GM21390 (cell line): ENCODE measurements around the gene IL27RA.

Experiments used
- ATAC-seq: cut with Tn5 transposase; IDR thresholded peaks from one replicate; pipeline ENCODE4 v1.9.1; 2021; ENCODE audit not compliant: unreplicated experiment

The IL27RA gene

GRCh38 chr19:14056741-14057356 is 25.3 kb downstream of the IL27RA start:
- ATAC-seq, result no peak

- no peak for ATAC-seq
Observed at GRCh38 chr19:14058182-14059092, 26.9 kb downstream of the IL27RA start.

DNA sequence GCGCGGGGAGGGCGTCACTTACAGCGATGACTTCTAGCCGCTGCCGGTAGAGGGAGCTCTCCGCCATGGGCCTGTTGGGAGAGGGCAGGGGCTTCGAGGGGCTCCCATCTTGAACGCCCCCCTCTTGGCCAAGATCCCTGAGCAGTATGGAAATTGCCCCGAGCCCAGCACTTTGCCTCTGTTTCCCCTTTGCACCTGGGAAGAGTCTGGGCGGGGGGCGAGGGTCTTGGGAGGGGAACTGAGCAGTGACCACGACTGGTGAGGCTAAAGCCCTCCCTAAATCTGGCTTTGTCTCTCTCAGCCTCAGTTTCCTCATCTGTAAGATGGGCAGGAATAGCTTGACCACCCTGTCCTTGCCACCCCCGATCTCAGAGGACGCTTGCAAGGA is 27.5 kb downstream of the IL27RA start:
- no peak for ATAC-seq

DNA sequence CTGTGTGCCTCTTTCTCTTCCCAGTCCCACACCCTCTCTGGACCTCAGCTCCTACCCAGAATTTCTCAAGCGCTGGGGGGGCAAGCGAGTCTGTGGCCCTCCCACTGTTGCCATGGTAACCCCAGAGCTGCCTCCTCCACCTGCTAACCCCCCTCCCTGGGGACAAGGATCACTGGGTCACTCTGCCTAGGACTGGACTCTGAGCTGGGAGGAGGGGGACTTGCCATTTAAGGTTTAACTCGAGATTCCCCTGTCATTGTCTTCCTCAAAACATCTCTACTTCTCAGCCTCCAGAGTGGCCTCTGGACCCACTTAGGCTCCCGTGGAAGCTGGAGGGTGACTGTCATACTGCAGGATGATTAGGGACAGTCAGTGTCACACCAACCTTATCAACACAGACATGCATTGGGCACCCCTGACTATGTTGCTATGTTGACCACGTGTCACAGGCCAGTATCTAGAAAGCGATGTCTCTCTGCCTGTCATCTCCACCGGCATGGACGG is 28.1 kb downstream of the IL27RA start:
- ATAC-seq, result no peak

DNA sequence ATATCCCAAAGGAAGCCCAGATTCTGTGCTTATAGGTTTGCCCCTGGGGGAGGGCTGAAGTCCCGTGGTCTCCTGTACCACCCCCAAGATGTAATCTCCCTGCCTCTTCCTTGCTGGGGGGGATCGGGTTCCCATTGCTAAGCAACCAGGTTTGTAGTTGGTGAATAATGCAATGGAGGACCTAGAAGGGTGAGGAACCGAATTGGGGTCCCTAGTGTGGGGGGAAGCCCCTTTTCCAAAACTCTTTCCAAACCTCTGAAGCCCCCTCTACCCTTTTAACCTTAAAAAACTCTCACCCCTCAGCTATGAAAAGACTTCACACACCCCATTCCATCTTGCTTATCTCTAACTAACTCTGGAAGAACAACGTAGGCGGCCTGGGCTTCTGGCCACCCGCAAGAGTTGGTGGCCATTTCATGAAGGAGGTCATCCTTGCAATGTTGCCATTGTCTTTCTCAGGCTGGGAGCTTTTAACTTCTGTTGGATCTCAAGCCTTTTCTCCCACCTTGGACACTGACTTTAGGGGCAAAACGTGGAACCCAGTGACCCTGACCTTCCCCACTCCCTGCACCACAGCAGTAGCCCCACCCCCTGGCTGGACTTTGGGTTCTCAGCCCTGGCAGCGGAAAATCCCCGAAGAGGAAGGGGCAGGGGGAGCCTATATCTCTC is 29.7 kb downstream of the IL27RA start:
- no peak for ATAC-seq

- ATAC-seq, result no peak
Observed at GRCh38 chr19:14061751-14062557, 30.4 kb downstream of the IL27RA start, which contains the start of gene PALM3. Gene PALM3, minus strand, starts transcription at chr19:14062076. Its CDS starts 96 bp downstream, at chr19:14061980.

- ATAC-seq, result no peak
Observed at GRCh38 chr19:14062558-14062855, 30.9 kb downstream of the IL27RA start.

DNA sequence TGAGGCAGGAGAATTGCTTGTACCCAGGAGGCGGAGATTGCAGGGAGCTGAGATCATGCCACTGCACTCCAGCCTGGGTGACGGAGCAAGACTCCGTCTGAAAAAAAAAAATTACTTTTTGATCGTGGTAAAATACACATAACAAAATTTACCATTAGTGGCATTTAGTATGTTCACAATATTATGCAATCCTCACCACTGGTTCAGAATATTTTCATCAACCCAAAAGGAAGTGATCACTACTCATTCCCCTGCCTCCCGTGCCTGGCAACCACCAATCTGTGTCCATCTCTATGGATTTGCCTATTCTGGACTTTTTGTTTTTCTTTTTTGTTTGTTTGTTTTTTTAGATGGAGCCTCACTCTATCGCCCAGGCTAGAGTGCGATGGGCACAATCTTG is 31.5 kb downstream of the IL27RA start:
- no peak for ATAC-seq

DNA sequence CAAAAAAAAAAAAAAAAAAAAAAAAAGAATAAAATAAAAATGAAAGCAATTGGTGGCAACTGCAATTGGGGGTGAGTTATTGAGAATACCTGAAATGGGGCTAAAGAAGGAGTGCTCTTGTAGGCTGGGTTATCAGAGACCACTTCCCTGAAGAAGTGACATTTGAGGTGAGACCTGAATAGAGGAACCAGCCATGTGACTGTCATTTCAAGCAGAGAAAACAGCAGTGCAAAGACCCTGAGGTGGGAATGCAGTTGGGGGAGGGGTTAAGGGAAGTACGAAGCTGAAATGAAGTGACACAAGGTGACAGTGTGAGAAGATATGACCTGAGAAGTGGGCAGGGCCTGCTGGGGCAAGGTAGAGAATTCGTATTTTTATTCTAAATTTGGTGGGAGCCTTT is 34.6 kb downstream of the IL27RA start:
- ATAC-seq, result no peak

DNA sequence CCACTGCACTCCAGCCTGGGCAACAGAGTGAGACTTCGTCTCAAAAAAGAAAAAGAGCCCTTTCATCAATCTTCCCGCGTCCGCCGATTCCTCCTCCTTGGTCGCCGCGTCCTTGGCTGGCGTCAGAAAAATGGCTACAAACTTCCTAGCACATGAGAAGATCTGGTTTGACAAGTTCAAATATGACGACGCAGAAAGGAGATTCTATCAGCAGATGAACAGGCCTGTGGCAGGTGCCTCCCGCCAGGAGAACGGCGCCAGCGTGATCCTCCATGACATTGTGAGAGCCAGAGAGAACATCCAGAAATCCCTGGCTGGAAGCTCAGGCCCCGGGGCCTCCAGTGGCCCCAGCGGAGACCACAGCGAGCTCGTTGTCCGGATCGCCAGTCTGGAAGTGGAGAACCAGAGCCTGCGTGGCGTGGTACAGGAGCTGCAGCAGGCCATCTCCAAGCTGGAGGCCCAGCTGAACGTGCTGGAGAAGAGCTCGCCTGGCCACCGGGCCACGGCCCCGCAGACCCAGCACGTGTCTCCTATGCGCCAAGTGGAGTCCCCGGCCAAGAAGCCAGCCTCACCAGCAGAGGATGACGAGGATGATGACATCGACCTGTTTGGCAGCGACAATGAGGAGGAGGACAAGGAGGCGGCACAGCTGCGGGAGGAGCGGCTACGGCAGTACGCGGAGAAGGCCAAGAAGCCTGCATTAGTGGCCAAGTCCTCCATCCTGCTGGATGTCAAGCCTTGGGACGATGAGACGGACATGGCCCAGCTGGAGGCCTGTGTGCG is 38.9 kb downstream of the IL27RA start:
- ATAC-seq, result no peak

DNA sequence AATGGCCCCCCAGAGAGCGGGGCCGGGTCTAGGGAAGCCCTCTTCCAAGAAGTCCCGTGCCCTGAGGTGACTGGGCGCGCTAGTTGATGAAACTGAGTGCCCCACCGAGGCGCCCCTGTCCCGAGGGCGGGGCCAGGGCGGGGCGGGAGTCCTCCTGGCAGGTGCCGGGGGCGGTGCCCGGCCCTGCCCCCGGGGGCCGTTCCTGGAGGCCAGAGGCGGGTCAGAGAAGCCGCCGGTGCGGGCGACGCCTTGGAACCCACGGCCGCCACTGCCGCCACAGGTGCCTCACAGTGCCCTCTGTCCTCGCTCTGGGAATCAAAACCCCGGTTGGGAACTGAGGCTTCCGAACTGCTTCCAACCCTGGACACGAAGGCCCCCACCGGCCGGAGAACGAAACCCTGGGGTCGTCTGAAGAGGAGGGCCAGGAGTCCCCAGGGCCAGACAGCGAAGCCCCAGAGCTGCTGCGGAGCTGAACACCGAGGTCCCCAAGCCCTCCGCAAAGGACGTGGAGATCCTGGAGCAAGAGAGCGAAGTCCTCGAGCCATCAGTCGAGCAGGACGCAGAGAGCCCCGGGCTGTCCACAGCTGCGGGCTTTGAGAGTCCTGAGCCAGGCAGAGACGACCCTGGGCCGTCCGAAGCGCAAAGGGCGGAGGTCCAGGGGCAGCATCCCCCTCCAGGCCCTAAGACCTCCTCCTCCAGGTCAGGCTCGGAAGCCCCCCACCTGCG is 41.1 kb downstream of the IL27RA start, which contains the start of gene MISP3:
Gene MISP3, plus strand, starts transcription at position 252 of the 726 bp plus-strand sequence. CDS start 524 bp downstream, outside the sequence.
- ATAC-seq, result peak; percentile 3

GRCh38 chr19:14073261-14073924 is 41.8 kb downstream of the IL27RA start:
- ATAC-seq, result peak; percentile 50

GRCh38 chr19:14073925-14074838 is 42.6 kb downstream of the IL27RA start:
- no peak for ATAC-seq

DNA sequence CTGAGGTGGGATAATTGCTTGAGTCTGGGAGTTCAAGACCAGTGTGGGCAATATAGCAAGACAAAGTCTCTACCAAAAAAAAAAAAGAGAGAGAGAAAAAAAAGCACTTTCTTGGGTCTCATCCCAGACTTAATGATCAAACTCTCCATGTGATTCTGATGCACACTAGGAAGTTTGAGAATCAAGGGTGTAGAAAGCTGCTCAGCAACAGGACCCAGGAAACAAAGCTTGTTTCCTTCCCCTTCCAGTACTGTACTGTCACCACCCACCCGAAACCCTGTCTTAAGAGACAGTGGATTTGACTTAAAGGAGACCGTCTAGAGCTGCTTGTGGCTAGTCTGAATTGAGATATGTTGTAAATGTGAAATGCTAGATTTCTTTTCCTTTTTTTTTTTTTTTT is 46.8 kb downstream of the IL27RA start:
- ATAC-seq, result no peak

- ATAC-seq, result peak; percentile 65
Observed at GRCh38 chr19:14080887-14081796, 49.6 kb downstream of the IL27RA start.

GRCh38 chr19:14081797-14082674 is 50.5 kb downstream of the IL27RA start:
- peak; percentile 11 for ATAC-seq
